GM23248 (cell line): Measurements from ENCODE around the gene HDAC6. TPM values are rescaled to one million over a fixed set of nuclear protein-coding genes. Genes with fewer than 3 reads are reported as not detected.

ENCODE experiments used
- DNase-seq: peaks from one replicate; pipeline ENCODE4 v3.0.0-alpha.2; 2015
- H2AFZ ChIP-seq: fragments of 200-600 bp; sonication (generic); 2 replicates; pipeline ENCODE4 v1.6.1; 2016; ENCODE audit warnings: antibody characterized with exemption
- H3F3A ChIP-seq: fragments of 200-600 bp; sonication (generic); 2 replicates; pipeline ENCODE4 v1.6.1; 2016; ENCODE audit warnings: mild to moderate bottlenecking, antibody characterized with exemption, mixed run types; ENCODE audit not compliant: insufficient read depth
- H3K27ac ChIP-seq: fragments of 200-600 bp; sonication (generic); 2 replicates; pipeline ENCODE4 v1.5.1; 2016; ENCODE audit warnings: mild to moderate bottlenecking
- H3K27me3 ChIP-seq: fragments of 200-600 bp; sonication (generic); replicated peaks from 2 replicates; pipeline ENCODE4 v1.6.1; 2016; ENCODE audit warnings: mild to moderate bottlenecking; ENCODE audit not compliant: insufficient read depth
- H3K36me3 ChIP-seq: fragments of 200-600 bp; sonication (generic); 2 replicates; pipeline ENCODE4 v1.6.1; 2016; ENCODE audit warnings: low read depth, mild to moderate bottlenecking
- H3K4me1 ChIP-seq: fragments of 200-600 bp; sonication (generic); 2 replicates; pipeline ENCODE4 v1.6.1; 2016; ENCODE audit warnings: mild to moderate bottlenecking; ENCODE audit not compliant: insufficient read depth
- H3K4me2 ChIP-seq: fragments of 200-600 bp; sonication (generic); one replicate; pipeline ENCODE4 v1.6.1; 2016; ENCODE audit warnings: mild to moderate bottlenecking; ENCODE audit not compliant: unreplicated experiment
- H3K4me3 ChIP-seq: fragments of 200-600 bp; sonication (generic); 2 replicates; pipeline ENCODE4 v1.5.1; 2016; ENCODE audit warnings: mild to moderate bottlenecking
- H3K79me2 ChIP-seq: fragments of 200-600 bp; sonication (generic); 2 replicates; pipeline ENCODE4 v1.6.1; 2016; ENCODE audit warnings: mild to moderate bottlenecking; ENCODE audit not compliant: insufficient read depth
- H3K9ac ChIP-seq: fragments of 200-600 bp; sonication (generic); 2 replicates; pipeline ENCODE4 v1.6.1; 2016; ENCODE audit warnings: mild to moderate bottlenecking
- H3K9me2 ChIP-seq: fragments of 200-600 bp; sonication (generic); 2 replicates; pipeline ENCODE4 v1.6.1; 2016; ENCODE audit warnings: mixed run types, mild to moderate bottlenecking, moderate library complexity; ENCODE audit not compliant: insufficient read depth
- H3K9me3 ChIP-seq: fragments of 200-600 bp; sonication (generic); one replicate; pipeline ENCODE4 v1.6.1; 2017; ENCODE audit warnings: low read depth
- H4K20me1 ChIP-seq: fragments of 200-600 bp; sonication (generic); 2 replicates; pipeline ENCODE4 v1.6.0; 2016; ENCODE audit not compliant: insufficient read depth
- EZH2 ChIP-seq: fragments of 200-600 bp; sonication (generic); IDR thresholded peaks from 2 replicates; pipeline ENCODE4 v1.6.1; 2018; ENCODE audit warnings: antibody characterized with exemption, mild to moderate bottlenecking; ENCODE audit not compliant: insufficient read depth, poor library complexity, severe bottlenecking
- EZH2phosphoT487 ChIP-seq: fragments of 200-600 bp; sonication (generic); IDR thresholded peaks from 2 replicates; pipeline ENCODE4 v1.6.1; 2018; ENCODE audit warnings: antibody characterized with exemption, moderate library complexity, mild to moderate bottlenecking, low read depth; ENCODE audit not compliant: insufficient read depth
- WGBS, 2 experiments: methylation state at CpG; one replicate each; pipeline ENCODE4 v1.1.6; 2015 to 2017; ENCODE audit warnings: low lambda C conversion rate in 2 of 2, low coverage in 1 of 2; ENCODE audit errors: missing lambda C conversion rate in 2 of 2; 5-methylcytosine and 5-hydroxymethylcytosine counted together
- in situ Hi-C: fragments of 300-500 bp; cut with MboI; formaldehyde crosslinking; loops from 2 replicates; pipeline ENCODE4 v1.15.0; 2020
- polyA plus RNA-seq: library from polyadenylated mRNA; unstranded; fragments of >200 nt; fragmentation: Nextera tagmentation; extraction: Ambion mirVana; gene quantifications from 2 replicates; pipeline ENCODE4 v1.2.1, GENCODE V29; 2016
- total RNA-seq: library from RNA; depleted of rRNA; stranded (reverse); fragments of >200 nt; shearing (Covaris generic); gene quantifications from 2 replicates; pipeline ENCODE4 v1.2.3, GENCODE V29; 2014

The HDAC6 gene
- total and polyA plus RNA-seq, 2 experiments from 2014 or later: 18.6 to 36.6 TPM

GRCh38 chrX:48786825-48787504 is 14.9 kb upstream of the HDAC6 start:
- H3K4me1 ChIP-seq: no peaks in the 10 kb centered on the region
- H2AFZ ChIP-seq: no peak overlapping the region
- in situ Hi-C loops: no loop called here
- H4K20me1 ChIP-seq: no peaks in the 10 kb centered on the region
- H3K4me2 ChIP-seq: no peak overlapping the region
- DNase-seq: no peak
- no peak overlapping the region for H3K27ac ChIP-seq
- no peaks in the 10 kb centered on the region for H3K27me3 ChIP-seq
- H3K9me3 ChIP-seq: no peaks in the 10 kb centered on the region
- no peaks in the 10 kb centered on the region for H3F3A ChIP-seq
- no peaks in the 10 kb centered on the region for H3K9me2 ChIP-seq
- H3K9ac ChIP-seq: no peak overlapping the region
- no peaks in the 10 kb centered on the region for H3K36me3 ChIP-seq
- TF ChIP-seq EZH2: no peak
- TF ChIP-seq EZH2phosphoT487: no peak
- no peaks in the 10 kb centered on the region for H3K79me2 ChIP-seq
- no peak overlapping the region for H3K4me3 ChIP-seq
- WGBS, 2 experiments: 40 to 44% methylated on average over 5 to 6 of the region's 6 CpGs

GRCh38 chrX:48787505-48788443 is 14.1 kb upstream of the HDAC6 start:
- Histone ChIP-seq H3K36me3 (no peaks in the 10 kb centered on the region), H3K4me2 (no peak overlapping the region), H3K9me2 (no peaks in the 10 kb centered on the region), H3K27me3 (no peaks in the 10 kb centered on the region), H4K20me1 (no peaks in the 10 kb centered on the region), H3K4me1 (no peaks in the 10 kb centered on the region), H3K79me2 (no peaks in the 10 kb centered on the region), H3F3A (no peaks in the 10 kb centered on the region), H3K27ac (no peak overlapping the region), H3K9me3 (no peaks in the 10 kb centered on the region), H3K9ac (no peak overlapping the region), H3K4me3 (no peak overlapping the region), H2AFZ (no peak overlapping the region)
- in situ Hi-C loops: no loop called here
- 28 to 41% methylated on average over 10 to 17 of the region's 17 CpGs for WGBS, 2 experiments
- no peak for DNase-seq
- TF ChIP-seq EZH2: no peak
- no peak for TF ChIP-seq EZH2phosphoT487

- no peak for DNase-seq
- H3K4me3 ChIP-seq: no peak overlapping the region
- H3K9me2 ChIP-seq: no peaks in the 10 kb centered on the region
- H4K20me1 ChIP-seq: no peaks in the 10 kb centered on the region
- H3K4me1 ChIP-seq: no peaks in the 10 kb centered on the region
- WGBS, 2 experiments: 57 to 80% methylated on average over 2 to 7 of the region's 7 CpGs
- H3K9ac ChIP-seq: no peak overlapping the region
- TF ChIP-seq EZH2phosphoT487 (no peak), EZH2 (no peak)
- H3K27me3 ChIP-seq: no peaks in the 10 kb centered on the region
- no peak overlapping the region for H2AFZ ChIP-seq
- H3K79me2 ChIP-seq: no peaks in the 10 kb centered on the region
- H3K9me3 ChIP-seq: no peaks in the 10 kb centered on the region
- H3K4me2 ChIP-seq: no peak overlapping the region
- H3F3A ChIP-seq: no peaks in the 10 kb centered on the region
- H3K36me3 ChIP-seq: no peaks in the 10 kb centered on the region
- no peak overlapping the region for H3K27ac ChIP-seq
- in situ Hi-C loops: no loop called here
These were observed 12.3 kb upstream of the HDAC6 start for GRCh38 chrX:48789366-48790220.

GRCh38 chrX:48790477-48790876 is 11.4 kb upstream of the HDAC6 start:
- no peaks in the 10 kb centered on the region for H3K27me3 ChIP-seq
- no peak overlapping the region for H3K4me2 ChIP-seq
- no peaks in the 10 kb centered on the region for H3K9me2 ChIP-seq
- H3F3A ChIP-seq: no peaks in the 10 kb centered on the region
- DNase-seq: no peak
- 39 to 80% methylated on average over 4 to 5 of the region's 5 CpGs for WGBS, 2 experiments
- TF ChIP-seq EZH2phosphoT487: no peak
- no peak for TF ChIP-seq EZH2
- H3K79me2 ChIP-seq: no peaks in the 10 kb centered on the region
- H3K9ac ChIP-seq: no peak overlapping the region
- in situ Hi-C loops: no loop called here
- H3K36me3 ChIP-seq: no peaks in the 10 kb centered on the region
- H3K9me3 ChIP-seq: no peaks in the 10 kb centered on the region
- no peak overlapping the region for H2AFZ ChIP-seq
- no peaks in the 10 kb centered on the region for H4K20me1 ChIP-seq
- no peak overlapping the region for H3K27ac ChIP-seq
- no peak overlapping the region for H3K4me3 ChIP-seq
- H3K4me1 ChIP-seq: no peaks in the 10 kb centered on the region
